NOMO-1 treated with dmso at 0.1 percent for 144 hours (cell line): Measurements from ENCODE around the gene SCARB2.
"Not testable (repeated sequence)": the region's sequence is repeated elsewhere in the genome, so short reads cannot be mapped to it uniquely, and the experiment has no call there.

Source experiments
- DNase-seq: peaks from one replicate; lab custom pipeline; 2025; ENCODE audit not compliant: unreplicated experiment; lab: John Stamatoyannopoulos, UW

Gene SCARB2

GRCh38 chr4:76213415-76214176 is at the start of gene SCARB2:
TSS of gene SCARB2 (minus strand) at chr4:76213824. CDS start at chr4:76213543, 281 bp downstream.
- peak; percentile 64 for DNase-seq

- DNase-seq, result no peak
Measured at GRCh38 chr4:76260571-76260970, 46.9 kb upstream of the SCARB2 start.

- DNase-seq, result no peak
Measured at GRCh38 chr4:76257824-76258223, 44.2 kb upstream of the SCARB2 start.

- DNase-seq, result no peak
Measured at GRCh38 chr4:76256968-76257367, 43.3 kb upstream of the SCARB2 start.

GRCh38 chr4:76256032-76256431 is 42.4 kb upstream of the SCARB2 start:
- no peak for DNase-seq

GRCh38 chr4:76253511-76253910 is 39.9 kb upstream of the SCARB2 start:
- DNase-seq, result no peak

GRCh38 chr4:76252271-76252653 is 38.6 kb upstream of the SCARB2 start:
- DNase-seq, result no peak

GRCh38 chr4:76251441-76252270 is 38.0 kb upstream of the SCARB2 start, which contains the start of gene FAM47E:
TSS of gene FAM47E (plus strand) at chr4:76251721. CDS start at chr4:76251747, 26 bp downstream.
- peak; percentile 8 for DNase-seq

- DNase-seq, result no peak
Measured at GRCh38 chr4:76250962-76251361, 37.3 kb upstream of the SCARB2 start.

GRCh38 chr4:76246852-76247251 is 33.2 kb upstream of the SCARB2 start:
- DNase-seq, result no peak

GRCh38 chr4:76246025-76246424 is 32.4 kb upstream of the SCARB2 start:
- no peak for DNase-seq

- not testable (repeated sequence) for DNase-seq
Measured at GRCh38 chr4:76243877-76244276, 30.3 kb upstream of the SCARB2 start.

- DNase-seq, result no peak
Measured at GRCh38 chr4:76240236-76240635, 26.6 kb upstream of the SCARB2 start.

- DNase-seq, result no peak
Measured at GRCh38 chr4:76238701-76239100, 25.1 kb upstream of the SCARB2 start.

GRCh38 chr4:76238236-76238635 is 24.6 kb upstream of the SCARB2 start:
- DNase-seq, result no peak

GRCh38 chr4:76235915-76236314 is 22.3 kb upstream of the SCARB2 start:
- no peak for DNase-seq

GRCh38 chr4:76235407-76235806 is 21.8 kb upstream of the SCARB2 start:
- DNase-seq, result no peak

- DNase-seq, result no peak
Measured at GRCh38 chr4:76234679-76235044, 21.0 kb upstream of the SCARB2 start.

- DNase-seq, result no peak
Measured at GRCh38 chr4:76233967-76234678, 20.5 kb upstream of the SCARB2 start.

GRCh38 chr4:76233529-76233928 is 19.9 kb upstream of the SCARB2 start:
- DNase-seq, result no peak

- DNase-seq, result no peak
Measured at GRCh38 chr4:76233083-76233482, 19.5 kb upstream of the SCARB2 start.

GRCh38 chr4:76232681-76233080 is 19.1 kb upstream of the SCARB2 start:
- DNase-seq, result no peak
